Smooth muscle cell of the brain vasculature (primary cell): Measurements from ENCODE around the gene TMEM94.
"Not testable (repeated sequence)": the region's sequence is repeated elsewhere in the genome, so short reads cannot be mapped to it uniquely, and the experiment has no call there.

Experiments
- DNase-seq: peaks from one replicate; pipeline ENCODE4 v3.0.0-alpha.2; 2012; ENCODE audit warnings: low read depth, low spot score

The TMEM94 gene

GRCh38 chr17:75511270-75511609 lies 54.8 kb downstream of the TMEM94 start:
- no peak for DNase-seq

GRCh38 chr17:75511610-75512575 lies 55.5 kb downstream of the TMEM94 start:
- no peak for DNase-seq

GRCh38 chr17:75512926-75513640 lies 56.6 kb downstream of the TMEM94 start:
- no peak for DNase-seq

GRCh38 chr17:75513641-75514000 lies 57.2 kb downstream of the TMEM94 start:
- DNase-seq, result no peak

- DNase-seq, result no peak
Observed at GRCh38 chr17:75514299-75514918, 58.0 kb downstream of the TMEM94 start.

- no peak for DNase-seq
Observed at GRCh38 chr17:75514919-75515495, 58.6 kb downstream of the TMEM94 start.

GRCh38 chr17:75515496-75516254 lies 59.2 kb downstream of the TMEM94 start, which contains the start of gene CASKIN2:
Gene CASKIN2, minus strand, starts transcription at chr17:75515537. Its CDS starts 1,733 bp downstream, at chr17:75513804.
- DNase-seq, result peak; percentile 65

- DNase-seq, result peak; percentile 64
Observed at GRCh38 chr17:75516255-75516618, 59.8 kb downstream of the TMEM94 start, which contains the start of gene TSEN54. Gene TSEN54, plus strand, starts transcription at chr17:75516528. Its CDS starts 33 bp downstream, at chr17:75516561.

- no peak for DNase-seq
Observed at GRCh38 chr17:75516619-75517296, 60.3 kb downstream of the TMEM94 start.

GRCh38 chr17:75517297-75517865 lies 60.9 kb downstream of the TMEM94 start:
- DNase-seq, result no peak

GRCh38 chr17:75518201-75518600 lies 61.8 kb downstream of the TMEM94 start:
- no peak for DNase-seq

- DNase-seq, result no peak
Observed at GRCh38 chr17:75518983-75519537, 62.6 kb downstream of the TMEM94 start.

GRCh38 chr17:75520413-75520812 lies 64.0 kb downstream of the TMEM94 start:
- DNase-seq, result not testable (repeated sequence)

GRCh38 chr17:75521290-75521689 lies 64.9 kb downstream of the TMEM94 start:
- no peak for DNase-seq

- no peak for DNase-seq
Observed at GRCh38 chr17:75521951-75522727, 65.7 kb downstream of the TMEM94 start.

GRCh38 chr17:75523647-75524046 lies 67.2 kb downstream of the TMEM94 start:
- DNase-seq, result no peak

- no peak for DNase-seq
Observed at GRCh38 chr17:75524269-75524969, 68.0 kb downstream of the TMEM94 start.
